HL-60 (cell line): ENCODE measurements around the gene ENPP5.

Source experiments
- DNase-seq, 2 experiments: peaks; one replicate each; pipeline ENCODE4 v3.0.0-alpha.2; 2010 to 2020; ENCODE audit warnings: low read depth in 1 of 2, low spot score in 1 of 2
- H3K27ac ChIP-seq: fragments of 250-450 bp; sonication (Bioruptor Pico); replicated peaks from 2 replicates; pipeline ENCODE4 v1.5.1; 2020; ENCODE audit warnings: mild to moderate bottlenecking, moderate library complexity
- H3K27me3 ChIP-seq: fragments of 250-450 bp; sonication (Bioruptor Pico); 2 replicates; pipeline ENCODE4 v1.5.1; 2021; ENCODE audit warnings: mild to moderate bottlenecking, moderate library complexity; ENCODE audit not compliant: insufficient read depth, poor library complexity, severe bottlenecking
- H3K4me3 ChIP-seq: replicated peaks from 2 replicates; pipeline ENCODE4 v1.5.1; 2011; ENCODE audit warnings: mild to moderate bottlenecking, control low read depth, low read length; ENCODE audit not compliant: insufficient read depth
- CTCF ChIP-seq: IDR thresholded peaks from one replicate; pipeline ENCODE4 v1.5.1; 2011; ENCODE audit warnings: low read length, control low read depth, inconsistent platforms; ENCODE audit not compliant: insufficient read depth
- GABPA ChIP-seq: IDR thresholded peaks from 2 replicates; pipeline ENCODE4 v1.6.1; 2012; ENCODE audit warnings: low read depth
- POLR2AphosphoS5 ChIP-seq: IDR thresholded peaks from 2 replicates; pipeline ENCODE4 v1.6.1; 2012; ENCODE audit warnings: low read depth
- REST ChIP-seq: IDR thresholded peaks from 2 replicates; pipeline ENCODE4 v1.6.1; 2012; ENCODE audit warnings: low read depth; ENCODE audit not compliant: insufficient replicate concordance
- SPI1 ChIP-seq: IDR thresholded peaks from 2 replicates; pipeline ENCODE4 v1.6.1; 2012; ENCODE audit warnings: low read depth, mild to moderate bottlenecking, borderline replicate concordance

ENPP5 gene

DNA sequence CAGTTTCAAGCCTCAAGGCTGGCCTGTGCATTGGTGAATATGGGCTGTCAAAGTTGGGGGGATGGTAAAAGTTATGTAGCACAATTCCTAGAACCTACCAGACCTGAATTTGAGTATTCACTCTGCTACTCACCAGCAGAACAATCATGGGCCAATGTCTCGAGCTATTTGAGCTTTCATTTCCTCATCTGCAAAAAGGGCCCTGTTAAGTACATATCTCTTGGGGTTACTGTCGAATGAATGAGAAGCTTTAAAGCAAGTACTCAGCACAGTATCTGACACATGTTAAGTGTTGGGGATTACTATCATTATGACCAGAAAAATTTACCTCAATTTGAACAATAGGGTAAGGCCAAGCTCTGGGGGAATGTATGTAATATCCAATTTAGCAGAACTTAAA lies 54.5 kb downstream of the ENPP5 start:
- no peak overlapping the region for H3K27ac ChIP-seq
- H3K4me3 ChIP-seq: no peak overlapping the region
- TF ChIP-seq GABPA (no peak), SPI1 (no peak), REST (no peak), CTCF (no peak), POLR2AphosphoS5 (no peak)
- no peaks in the 10 kb centered on the region for H3K27me3 ChIP-seq
- DNase-seq: no peak

- no peak for DNase-seq
- Histone ChIP-seq H3K27me3 (no peaks in the 10 kb centered on the region), H3K4me3 (no peak overlapping the region), H3K27ac (no peak overlapping the region)
- no peak for TF ChIP-seq SPI1
- no peak for TF ChIP-seq GABPA
- no peak for TF ChIP-seq REST
- TF ChIP-seq CTCF: no peak
- TF ChIP-seq POLR2AphosphoS5: no peak
Observed at GRCh38 chr6:46115634-46116033, 55.1 kb downstream of the ENPP5 start.

- Histone ChIP-seq H3K27me3 (no peaks in the 10 kb centered on the region), H3K27ac (no peak overlapping the region), H3K4me3 (no peak overlapping the region)
- no peak for TF ChIP-seq POLR2AphosphoS5
- no peak for TF ChIP-seq CTCF
- TF ChIP-seq REST: no peak
- TF ChIP-seq GABPA: no peak
- no peak for TF ChIP-seq SPI1
- DNase-seq: no peak
Observed at GRCh38 chr6:46113370-46113769, 57.4 kb downstream of the ENPP5 start.
